Activated CD4-positive, alpha-beta T cell treated with anti-CD3 and anti-CD28 coated beads for 36 hours (primary cell): ENCODE results near the gene SH3BGRL2. TPM values are rescaled to one million over a fixed set of nuclear protein-coding genes. Genes with fewer than 3 reads are reported as not detected.
A peak's percentile ranks its signal among the peaks of the same experiment; 100 is the strongest.

Source experiments
- ATAC-seq: fragments of 200-7000 bp; cut with Tn5 transposase; one replicate; pipeline ENCODE4 v1.10.0; 2021; ENCODE audit warnings: mild to moderate bottlenecking, moderate library complexity
- CTCF ChIA-PET: fragments of 350-600 bp; sonication (Branson Sonifier 250); formaldehyde crosslinking; loops from one replicate; lab custom pipeline; 2021; ENCODE audit warnings: antibody characterized with exemption; lab: Charles Lee
- POLR2A ChIA-PET: fragments of 350-600 bp; sonication (Branson Sonifier 250); formaldehyde crosslinking; loops from one replicate; lab custom pipeline; 2021; ENCODE audit warnings: antibody characterized with exemption, inconsistent platforms; lab: Charles Lee
- DNase-seq: peaks from one replicate; pipeline ENCODE4 v3.0.0-alpha.2; 2020
- H3K27ac Mint-ChIP-seq: one replicate; pipeline ENCODE4 v1.8.0; 2021; ENCODE audit warnings: mixed read lengths
- H3K27me3 Mint-ChIP-seq: one replicate; pipeline ENCODE4 v1.8.0; 2021; ENCODE audit warnings: mixed read lengths
- H3K36me3 Mint-ChIP-seq: one replicate; pipeline ENCODE4 v1.8.0; 2021; ENCODE audit warnings: low read depth, mixed read lengths
- H3K4me1 Mint-ChIP-seq: one replicate; pipeline ENCODE4 v1.8.0; 2021; ENCODE audit warnings: mixed read lengths
- H3K4me3 Mint-ChIP-seq: one replicate; pipeline ENCODE4 v1.8.0; 2021; ENCODE audit warnings: mild to moderate bottlenecking, moderate library complexity, mixed read lengths
- H3K9me3 Mint-ChIP-seq: one replicate; pipeline ENCODE4 v1.8.0; 2021; ENCODE audit warnings: low read depth, mixed read lengths
- intact Hi-C, 2 experiments: fragments of 100-400 bp; cut with DNase I in 1 of 2; cut with micrococcal nuclease in 1 of 2; formaldehyde crosslinking; loops; one replicate each; pipeline versions ENCODE4 v1.14.2 to v1.15.1; 2022 to 2024; cut with DNase I, micrococcal nuclease
- total RNA-seq, 2 experiments: library from RNA; stranded (reverse); gene quantifications; one replicate each; pipeline ENCODE4 v1.2.3, GENCODE V29; 2021

The SH3BGRL2 gene
- under 1 TPM; 0.40 to 0.43 TPM for total RNA-seq

GRCh38 chr6:79630883-79631692 is at the start of gene SH3BGRL2:
SH3BGRL2 (plus strand) TSS chr6:79631329; CDS start chr6:79631462, 133 bp downstream.
- Mint-ChIP-seq H3K27ac (peak within 1 kb of the TSS; percentile 24), H3K4me1 (peaks cover 9% of the 10 kb centered on the region), H3K9me3 (no peaks in the 10 kb centered on the region), H3K36me3 (no peaks in the 10 kb centered on the region), H3K27me3 (peaks cover 38% of the 10 kb centered on the region), H3K4me3 (peak within 1 kb of the TSS; percentile 75)
- ChIA-PET POLR2A (interaction anchor here (0.6 kb wide), 1 partner anchor 38 kb away, joined by 3 read pairs; no protein-coding TSS in a partner anchor), CTCF (interaction anchor here (0.6 to 1.6 kb wide), 7 partner anchors 8 to 719 kb away, joined by 3 to 5 read pairs (median 3); no protein-coding TSS in a partner anchor)
- ATAC-seq (peak; percentile 87), DNase-seq (peak; percentile 59)
- intact Hi-C loops: no loop called here

GRCh38 chr6:79584332-79584731 is 46.8 kb upstream of the SH3BGRL2 start:
- Mint-ChIP-seq H3K27me3 (no peaks in the 10 kb centered on the region), H3K4me3 (no peak overlapping the region), H3K4me1 (no peaks in the 10 kb centered on the region), H3K36me3 (no peaks in the 10 kb centered on the region), H3K27ac (no peak overlapping the region), H3K9me3 (peaks cover 9% of the 10 kb centered on the region)
- POLR2A ChIA-PET: no interaction called here
- ATAC-seq: no peak
- CTCF ChIA-PET: no interaction called here
- DNase-seq: no peak
- intact Hi-C loops: no loop called here

GRCh38 chr6:79586548-79586947 is 44.6 kb upstream of the SH3BGRL2 start:
- DNase-seq (no peak), ATAC-seq (no peak)
- intact Hi-C loops: no loop called here
- H3K27me3 Mint-ChIP-seq: no peaks in the 10 kb centered on the region
- H3K9me3 Mint-ChIP-seq: peaks cover 3% of the 10 kb centered on the region
- H3K36me3 Mint-ChIP-seq: no peaks in the 10 kb centered on the region
- no peak overlapping the region for H3K27ac Mint-ChIP-seq
- ChIA-PET CTCF (interaction anchor here (0.6 kb wide), 1 partner anchor 65 kb away, joined by 3 read pairs; no protein-coding TSS in a partner anchor), POLR2A (no interaction called here)
- no peaks in the 10 kb centered on the region for H3K4me1 Mint-ChIP-seq
- H3K4me3 Mint-ChIP-seq: no peak overlapping the region

- intact Hi-C loops: no loop called here
- ATAC-seq (no peak), DNase-seq (no peak)
- ChIA-PET CTCF (no interaction called here), POLR2A (no interaction called here)
- Mint-ChIP-seq H3K4me3 (no peak overlapping the region), H3K27ac (no peak overlapping the region), H3K4me1 (no peaks in the 10 kb centered on the region), H3K9me3 (no peaks in the 10 kb centered on the region), H3K36me3 (no peaks in the 10 kb centered on the region), H3K27me3 (no peaks in the 10 kb centered on the region)
Observed at GRCh38 chr6:79589701-79590100, 41.4 kb upstream of the SH3BGRL2 start.

GRCh38 chr6:79597155-79597554 is 34.0 kb upstream of the SH3BGRL2 start:
- Mint-ChIP-seq H3K4me3 (no peak overlapping the region), H3K27me3 (no peaks in the 10 kb centered on the region), H3K9me3 (no peaks in the 10 kb centered on the region), H3K36me3 (no peaks in the 10 kb centered on the region), H3K4me1 (no peaks in the 10 kb centered on the region), H3K27ac (no peak overlapping the region)
- DNase-seq (no peak), ATAC-seq (no peak)
- intact Hi-C loops: no loop called here
- CTCF ChIA-PET: no interaction called here
- POLR2A ChIA-PET: no interaction called here

- no peaks in the 10 kb centered on the region for H3K4me1 Mint-ChIP-seq
- CTCF ChIA-PET: no interaction called here
- no peaks in the 10 kb centered on the region for H3K27me3 Mint-ChIP-seq
Observed at GRCh38 chr6:79598012-79598411, 33.1 kb upstream of the SH3BGRL2 start.

DNA sequence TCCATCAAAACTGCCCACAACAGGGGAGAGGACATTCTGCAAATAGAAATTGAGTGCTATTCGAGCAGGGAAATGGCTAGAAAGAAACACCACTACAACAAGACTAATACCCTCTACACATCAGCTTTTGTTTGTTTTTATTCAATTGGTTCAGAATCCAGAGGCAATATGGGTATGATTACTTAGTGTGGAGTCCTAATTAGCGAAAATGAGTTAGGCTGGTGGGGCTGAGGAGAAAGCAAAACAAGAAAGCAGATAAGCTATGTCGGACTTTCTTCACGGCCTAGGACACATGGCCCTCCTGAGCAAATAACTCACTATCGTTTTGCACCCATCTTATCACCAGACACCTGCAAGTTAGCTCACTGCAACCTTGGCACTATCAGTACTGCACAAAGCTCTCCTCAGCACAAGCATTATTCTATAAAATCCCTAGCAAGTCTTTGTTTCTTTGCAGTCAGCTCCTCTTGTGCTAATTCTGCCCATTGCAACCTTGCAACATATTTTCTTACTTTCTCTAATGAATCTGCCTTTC is 31.3 kb upstream of the SH3BGRL2 start:
- Mint-ChIP-seq H3K4me3 (no peak overlapping the region), H3K36me3 (no peaks in the 10 kb centered on the region), H3K9me3 (no peaks in the 10 kb centered on the region), H3K4me1 (no peaks in the 10 kb centered on the region), H3K27me3 (no peaks in the 10 kb centered on the region), H3K27ac (no peak overlapping the region)
- ATAC-seq: no peak
- CTCF ChIA-PET: interaction anchor here (0.6 to 1.2 kb wide), 3 partner anchors 10 to 193 kb away, joined by 3 read pairs; no protein-coding TSS in a partner anchor
- intact Hi-C loops: no loop called here
- POLR2A ChIA-PET: no interaction called here
- no peak for DNase-seq

More at GRCh38 chr6:79598012-79598411, 33.1 kb upstream of the SH3BGRL2 start:
- no peak overlapping the region for H3K27ac Mint-ChIP-seq
- POLR2A ChIA-PET: no interaction called here
- DNase-seq (no peak), ATAC-seq (no peak)
- intact Hi-C loops: no loop called here
- no peaks in the 10 kb centered on the region for H3K36me3 Mint-ChIP-seq
- no peak overlapping the region for H3K4me3 Mint-ChIP-seq
- H3K9me3 Mint-ChIP-seq: no peaks in the 10 kb centered on the region

- no peaks in the 10 kb centered on the region for H3K9me3 Mint-ChIP-seq
- H3K27me3 Mint-ChIP-seq: no peaks in the 10 kb centered on the region
- DNase-seq (no peak), ATAC-seq (no peak)
- intact Hi-C loops: no loop called here
- H3K27ac Mint-ChIP-seq: no peak overlapping the region
- ChIA-PET CTCF (interaction anchor here (0.7 kb wide), 3 partner anchors 13 to 193 kb away, joined by 3 read pairs; no protein-coding TSS in a partner anchor), POLR2A (no interaction called here)
- no peak overlapping the region for H3K4me3 Mint-ChIP-seq
- H3K36me3 Mint-ChIP-seq: no peaks in the 10 kb centered on the region
- H3K4me1 Mint-ChIP-seq: no peaks in the 10 kb centered on the region
Observed at GRCh38 chr6:79600313-79600712, 30.8 kb upstream of the SH3BGRL2 start.

DNA sequence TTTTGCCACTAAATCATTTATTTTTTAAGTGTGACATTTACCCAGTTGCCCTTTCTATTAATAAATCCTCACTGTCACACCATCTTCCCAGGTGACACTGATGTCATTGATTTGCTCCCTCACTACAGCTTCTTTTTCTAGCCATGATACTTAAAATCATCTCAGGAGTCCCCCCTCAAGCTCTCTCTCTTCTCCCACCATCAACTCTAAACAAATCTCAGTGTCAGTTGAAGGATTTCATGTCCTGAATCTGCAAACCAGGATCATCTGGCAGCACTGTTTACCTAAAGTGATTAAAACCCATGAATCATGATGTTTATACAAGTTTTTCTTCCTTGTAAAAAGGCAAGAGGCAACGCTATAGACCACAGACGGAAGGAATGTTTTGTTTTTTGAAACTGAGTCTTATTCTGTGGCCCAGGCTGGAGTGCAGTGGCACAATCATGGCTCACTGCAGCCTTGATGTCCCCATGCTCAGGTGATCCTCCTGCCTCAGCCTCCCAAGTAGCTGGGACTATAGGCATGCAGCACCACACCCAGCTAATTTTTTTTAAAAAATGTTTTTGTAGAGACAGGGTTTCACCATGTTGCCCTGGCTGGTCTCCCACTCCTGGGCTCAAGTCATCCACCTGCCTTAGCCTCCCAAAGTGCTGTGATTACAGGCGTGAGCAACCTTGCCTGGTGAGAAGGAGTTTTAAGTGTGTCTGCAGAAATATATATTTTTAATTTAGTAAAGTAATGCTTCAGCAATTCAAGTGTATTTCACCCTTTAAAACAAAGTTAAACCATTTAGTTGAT is 30.1 kb upstream of the SH3BGRL2 start:
- intact Hi-C loops: no loop called here
- POLR2A ChIA-PET: no interaction called here
- no peaks in the 10 kb centered on the region for H3K27me3 Mint-ChIP-seq

GRCh38 chr6:79602859-79603258 is 28.3 kb upstream of the SH3BGRL2 start:
- H3K4me3 Mint-ChIP-seq: no peak overlapping the region
- H3K27me3 Mint-ChIP-seq: peaks cover 2% of the 10 kb centered on the region
- ChIA-PET CTCF (no interaction called here), POLR2A (no interaction called here)
- H3K9me3 Mint-ChIP-seq: no peaks in the 10 kb centered on the region
- no peaks in the 10 kb centered on the region for H3K36me3 Mint-ChIP-seq
- DNase-seq: no peak
- no peak for ATAC-seq
- intact Hi-C loops: no loop called here
- no peak overlapping the region for H3K27ac Mint-ChIP-seq
- H3K4me1 Mint-ChIP-seq: no peaks in the 10 kb centered on the region

More for the DNA sequence above, 30.1 kb upstream of the SH3BGRL2 start:
- no peaks in the 10 kb centered on the region for H3K36me3 Mint-ChIP-seq
- CTCF ChIA-PET: interaction anchor here (0.7 kb wide), 3 partner anchors 12 to 192 kb away, joined by 3 read pairs; no protein-coding TSS in a partner anchor
- H3K4me1 Mint-ChIP-seq: no peaks in the 10 kb centered on the region
- no peaks in the 10 kb centered on the region for H3K9me3 Mint-ChIP-seq
- ATAC-seq (no peak), DNase-seq (no peak)
- H3K27ac Mint-ChIP-seq: no peak overlapping the region
- H3K4me3 Mint-ChIP-seq: no peak overlapping the region

GRCh38 chr6:79604583-79605037 is 26.5 kb upstream of the SH3BGRL2 start:
- no peak overlapping the region for H3K27ac Mint-ChIP-seq
- no peaks in the 10 kb centered on the region for H3K4me1 Mint-ChIP-seq
- POLR2A ChIA-PET: no interaction called here
- H3K4me3 Mint-ChIP-seq: no peak overlapping the region
- DNase-seq (no peak), ATAC-seq (no peak)
- H3K36me3 Mint-ChIP-seq: no peaks in the 10 kb centered on the region
- no peaks in the 10 kb centered on the region for H3K9me3 Mint-ChIP-seq
- H3K27me3 Mint-ChIP-seq: peaks cover 2% of the 10 kb centered on the region
- CTCF ChIA-PET: interaction anchor here (0.8 kb wide), 1 partner anchor 26 kb away, joined by 3 read pairs; the partner anchor contains the start of gene SH3BGRL2
- intact Hi-C loops: no loop called here
